ENCODE data around the gene WDFY2. TPM values are rescaled to one million over a fixed set of nuclear protein-coding genes. Genes with fewer than 3 reads are reported as not detected.
"Not testable (repeated sequence)": the region's sequence is repeated elsewhere in the genome, so short reads cannot be mapped to it uniquely, and the experiment has no call there.

WDFY2 gene
- total and polyA plus RNA-seq, 4 donors, result 3.4 to 10.5 (median 5.8) TPM

DNA sequence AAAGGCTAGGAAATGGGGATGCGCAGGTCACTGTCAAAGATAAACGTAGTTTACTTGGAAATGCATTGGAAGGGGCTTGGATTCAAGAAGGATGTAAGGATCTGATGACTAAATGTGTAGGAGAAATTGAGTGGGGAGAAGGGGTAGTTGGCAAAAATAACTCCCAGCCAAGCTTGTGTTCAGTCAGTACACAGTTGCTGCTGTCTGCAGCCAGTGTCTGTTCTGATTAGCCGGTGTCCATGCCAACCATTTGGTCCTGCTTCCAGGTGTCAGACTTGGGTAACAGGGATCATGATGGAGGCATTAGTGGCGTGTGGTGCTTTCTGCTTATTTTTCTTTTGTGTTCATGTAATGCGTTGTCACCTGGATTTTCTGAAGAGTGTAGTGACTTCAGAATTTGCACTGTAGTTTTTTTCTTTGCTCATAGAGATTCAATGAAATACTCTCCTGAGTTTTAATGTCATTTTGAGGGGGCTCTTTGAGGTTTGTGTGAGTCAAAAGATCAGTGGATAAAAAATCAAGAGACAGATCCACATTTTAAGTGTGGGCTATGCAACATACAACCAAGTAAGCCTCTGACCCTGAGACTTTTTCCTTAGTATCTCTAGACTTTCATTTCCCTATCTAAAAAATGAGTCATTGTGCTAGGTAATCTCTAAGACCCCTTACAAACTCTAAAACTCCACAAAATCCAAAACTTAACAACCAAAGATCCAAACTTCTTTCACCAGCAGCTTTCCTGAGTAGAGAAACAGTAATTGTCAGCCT is 103.9 kb downstream of the WDFY2 start:
- H3K36me3 ChIP-seq (ENCODE audit: control insufficient read depth in 4 of 4, insufficient read depth in 3 of 4, low read depth in 1 of 4, low read length in 3 of 4), result no peaks in the 10 kb centered on the region
- no peaks in the 10 kb centered on the region for H3K27me3 ChIP-seq (ENCODE audit: control insufficient read depth in 4 of 4, insufficient read depth in 4 of 4, low read length in 3 of 4)
- no peak overlapping the region for H3K27ac ChIP-seq (ENCODE audit: low read depth in 1 of 2, low read length in 2 of 2)
- no peaks in the 10 kb centered on the region for H3K9me3 ChIP-seq (ENCODE audit: control insufficient read depth in 4 of 4, low read length in 3 of 4)
- no peak overlapping the region for H3K4me3 ChIP-seq (ENCODE audit: low read depth in 1 of 3, low read length in 3 of 3)
- WGBS, result 93% methylated on average over 5 of the region's 5 CpGs
- no peak overlapping the region for H3K9ac ChIP-seq (ENCODE audit: low read depth in 1 of 2, low read length in 2 of 2)
- TF ChIP-seq YY1 (IDR thresholded peaks at IDR 0.05) (no peak), TAF1 (conservative IDR thresholded peaks at IDR 0.05) (no peak), RXRA (IDR thresholded peaks at IDR 0.05) (no peak)
- no peak for DNase-seq (ENCODE audit: low spot score)
- H3K4me1 ChIP-seq (ENCODE audit: control insufficient read depth in 4 of 4, insufficient read depth in 4 of 4, low read length in 3 of 4), result peaks cover 0 to 2% (median 0%) of the 10 kb centered on the region in 4 donors

DNA sequence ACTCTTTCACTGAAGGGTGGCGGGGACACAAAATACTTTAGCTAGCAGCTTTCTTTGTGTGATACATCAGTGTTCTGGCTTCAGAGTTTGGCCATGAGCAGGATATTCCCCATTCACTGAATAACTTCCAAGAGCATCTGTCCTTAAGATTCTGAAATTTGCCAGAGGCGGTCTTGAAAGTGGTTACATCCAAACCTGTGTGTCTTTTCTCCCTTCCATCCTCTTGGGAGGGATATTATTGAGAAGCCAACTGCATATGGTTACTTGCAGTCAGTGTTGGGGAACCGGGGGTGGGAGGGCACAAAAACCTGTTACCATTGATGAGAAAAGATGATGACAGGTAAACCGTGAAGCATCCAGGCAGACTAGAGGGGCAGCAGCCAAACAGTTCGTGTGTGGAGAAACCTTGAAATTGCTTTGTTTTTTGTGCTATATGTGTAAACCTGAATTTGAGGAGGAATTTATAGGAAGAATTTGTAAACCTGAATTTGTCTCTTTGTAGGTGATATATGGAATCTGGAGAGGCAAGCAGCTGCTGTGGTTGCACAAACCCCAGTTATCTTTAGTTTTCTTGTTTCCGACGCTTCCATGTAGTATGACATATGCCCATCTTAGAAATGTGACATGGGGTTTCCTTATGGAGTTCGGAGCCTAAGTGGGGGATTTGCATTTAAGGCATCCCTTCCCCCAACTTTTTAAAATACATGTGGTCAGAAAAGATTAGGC is 104.8 kb downstream of the WDFY2 start:
- no peak overlapping the region for H3K4me3 ChIP-seq (ENCODE audit: low read depth in 1 of 3, low read length in 3 of 3)
- WGBS, result 87% methylated on average over 8 of the region's 8 CpGs
- no peaks in the 10 kb centered on the region for H3K27me3 ChIP-seq (ENCODE audit: control insufficient read depth in 4 of 4, insufficient read depth in 4 of 4, low read length in 3 of 4)
- DNase-seq (ENCODE audit: low spot score), result no peak
- no peak overlapping the region for H3K9ac ChIP-seq (ENCODE audit: low read depth in 1 of 2, low read length in 2 of 2)
- TF ChIP-seq RXRA (IDR thresholded peaks at IDR 0.05), result no peak
- no peak for TF ChIP-seq TAF1 (conservative IDR thresholded peaks at IDR 0.05)
- H3K36me3 ChIP-seq (ENCODE audit: control insufficient read depth in 4 of 4, insufficient read depth in 3 of 4, low read depth in 1 of 4, low read length in 3 of 4), result no peaks in the 10 kb centered on the region
- H3K4me1 ChIP-seq (ENCODE audit: control insufficient read depth in 4 of 4, insufficient read depth in 4 of 4, low read length in 3 of 4), result peaks cover 0 to 2% (median 0%) of the 10 kb centered on the region in 4 donors
- no peak overlapping the region for H3K27ac ChIP-seq (ENCODE audit: low read depth in 1 of 2, low read length in 2 of 2)
- H3K9me3 ChIP-seq (ENCODE audit: control insufficient read depth in 4 of 4, low read length in 3 of 4), result no peaks in the 10 kb centered on the region

DNA sequence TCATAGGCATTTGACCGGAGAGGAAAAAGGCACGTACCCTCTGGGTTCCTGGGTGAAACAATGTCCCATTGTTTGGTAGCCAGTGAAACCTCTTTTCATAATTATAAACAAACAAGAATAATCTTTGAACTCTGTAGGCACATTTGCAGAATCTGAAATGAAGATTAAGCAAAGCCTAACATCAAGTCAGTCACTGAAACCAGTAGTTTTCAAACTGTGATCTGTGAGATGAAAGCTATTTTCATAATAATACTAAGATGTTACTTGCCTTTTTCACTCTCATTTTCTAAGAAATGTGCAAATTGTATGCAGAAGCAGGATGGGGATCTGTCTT is 105.4 kb downstream of the WDFY2 start:
- no peak overlapping the region for H3K27ac ChIP-seq (ENCODE audit: low read depth in 1 of 2, low read length in 2 of 2)
- no peaks in the 10 kb centered on the region for H3K36me3 ChIP-seq (ENCODE audit: control insufficient read depth in 4 of 4, insufficient read depth in 3 of 4, low read depth in 1 of 4, low read length in 3 of 4)
- no peaks in the 10 kb centered on the region for H3K9me3 ChIP-seq (ENCODE audit: control insufficient read depth in 4 of 4, low read length in 3 of 4)
- DNase-seq (ENCODE audit: low spot score), result no peak
- no peak overlapping the region for H3K9ac ChIP-seq (ENCODE audit: low read depth in 1 of 2, low read length in 2 of 2)
- TF ChIP-seq NR2F2 (IDR thresholded peaks at IDR 0.05), result no peak
- TF ChIP-seq, protein P1, sequence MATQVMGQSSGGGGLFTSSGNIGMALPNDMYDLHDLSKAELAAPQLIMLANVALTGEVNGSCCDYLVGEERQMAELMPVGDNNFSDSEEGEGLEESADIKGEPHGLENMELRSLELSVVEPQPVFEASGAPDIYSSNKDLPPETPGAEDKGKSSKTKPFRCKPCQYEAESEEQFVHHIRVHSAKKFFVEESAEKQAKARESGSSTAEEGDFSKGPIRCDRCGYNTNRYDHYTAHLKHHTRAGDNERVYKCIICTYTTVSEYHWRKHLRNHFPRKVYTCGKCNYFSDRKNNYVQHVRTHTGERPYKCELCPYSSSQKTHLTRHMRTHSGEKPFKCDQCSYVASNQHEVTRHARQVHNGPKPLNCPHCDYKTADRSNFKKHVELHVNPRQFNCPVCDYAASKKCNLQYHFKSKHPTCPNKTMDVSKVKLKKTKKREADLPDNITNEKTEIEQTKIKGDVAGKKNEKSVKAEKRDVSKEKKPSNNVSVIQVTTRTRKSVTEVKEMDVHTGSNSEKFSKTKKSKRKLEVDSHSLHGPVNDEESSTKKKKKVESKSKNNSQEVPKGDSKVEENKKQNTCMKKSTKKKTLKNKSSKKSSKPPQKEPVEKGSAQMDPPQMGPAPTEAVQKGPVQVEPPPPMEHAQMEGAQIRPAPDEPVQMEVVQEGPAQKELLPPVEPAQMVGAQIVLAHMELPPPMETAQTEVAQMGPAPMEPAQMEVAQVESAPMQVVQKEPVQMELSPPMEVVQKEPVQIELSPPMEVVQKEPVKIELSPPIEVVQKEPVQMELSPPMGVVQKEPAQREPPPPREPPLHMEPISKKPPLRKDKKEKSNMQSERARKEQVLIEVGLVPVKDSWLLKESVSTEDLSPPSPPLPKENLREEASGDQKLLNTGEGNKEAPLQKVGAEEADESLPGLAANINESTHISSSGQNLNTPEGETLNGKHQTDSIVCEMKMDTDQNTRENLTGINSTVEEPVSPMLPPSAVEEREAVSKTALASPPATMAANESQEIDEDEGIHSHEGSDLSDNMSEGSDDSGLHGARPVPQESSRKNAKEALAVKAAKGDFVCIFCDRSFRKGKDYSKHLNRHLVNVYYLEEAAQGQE (IDR thresholded peaks at IDR 0.05), result no peak
- H3K27me3 ChIP-seq (ENCODE audit: control insufficient read depth in 4 of 4, insufficient read depth in 4 of 4, low read length in 3 of 4), result no peaks in the 10 kb centered on the region
- WGBS, result 78% methylated on average over 2 of the region's 2 CpGs
- H3K4me1 ChIP-seq (ENCODE audit: control insufficient read depth in 4 of 4, insufficient read depth in 4 of 4, low read length in 3 of 4), result peaks cover 0 to 2% (median 0%) of the 10 kb centered on the region in 4 donors
- H3K4me3 ChIP-seq (ENCODE audit: low read depth in 1 of 3, low read length in 3 of 3), result no peak overlapping the region

DNA sequence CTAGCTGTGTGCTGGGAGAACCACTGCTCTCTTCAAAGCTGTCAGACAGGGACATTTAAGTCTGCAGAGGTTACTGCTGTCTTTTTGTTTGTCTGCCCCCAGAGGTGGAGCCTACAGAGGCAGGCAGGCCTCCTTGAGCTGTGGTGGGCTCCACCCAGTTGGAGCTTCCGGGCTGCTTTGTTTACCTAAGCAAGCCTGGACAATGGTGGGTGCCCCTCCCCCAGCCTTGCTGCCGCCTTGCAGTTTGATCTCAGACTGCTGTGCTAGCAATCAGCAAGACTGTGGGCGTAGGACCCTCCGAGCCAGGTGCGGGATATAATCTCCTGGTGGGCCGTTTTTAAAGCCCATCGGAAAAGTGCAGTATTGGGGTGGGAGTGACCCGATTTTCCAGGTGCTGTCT is 111.4 kb downstream of the WDFY2 start:
- 92% methylated on average over 8 of the region's 8 CpGs for WGBS
- H3K27ac ChIP-seq (ENCODE audit: low read depth in 1 of 2, low read length in 2 of 2), result not testable (repeated sequence)

More for the DNA sequence above, 111.4 kb downstream of the WDFY2 start:
- H3K4me3 ChIP-seq (ENCODE audit: low read depth in 1 of 3, low read length in 3 of 3); DNase-seq (ENCODE audit: low spot score); H3K9me3 ChIP-seq (ENCODE audit: control insufficient read depth in 4 of 4, low read length in 3 of 4); H3K27me3 ChIP-seq (ENCODE audit: control insufficient read depth in 4 of 4, insufficient read depth in 4 of 4, low read length in 3 of 4); H3K36me3 ChIP-seq (ENCODE audit: control insufficient read depth in 4 of 4, insufficient read depth in 3 of 4, low read depth in 1 of 4, low read length in 3 of 4); H3K4me1 ChIP-seq (ENCODE audit: control insufficient read depth in 4 of 4, insufficient read depth in 4 of 4, low read length in 3 of 4); H3K9ac ChIP-seq (ENCODE audit: low read depth in 1 of 2, low read length in 2 of 2): not testable (repeated sequence)
